GM19468 (cell line): Measurements from ENCODE around the gene CNKSR3.

Source experiments
- ATAC-seq: cut with Tn5 transposase; IDR thresholded peaks from one replicate; pipeline ENCODE4 v1.9.1; 2021; ENCODE audit warnings: mild to moderate bottlenecking, moderate library complexity, moderate number of reproducible peaks; ENCODE audit not compliant: unreplicated experiment; ENCODE audit errors: extremely low read depth

CNKSR3 gene

GRCh38 chr6:154482858-154483257 lies 27.6 kb downstream of the CNKSR3 start:
- no peak for ATAC-seq

GRCh38 chr6:154481521-154482013 lies 28.9 kb downstream of the CNKSR3 start:
- no peak for ATAC-seq

GRCh38 chr6:154479771-154480639 lies 30.5 kb downstream of the CNKSR3 start:
- no peak for ATAC-seq

GRCh38 chr6:154479351-154479769 lies 31.1 kb downstream of the CNKSR3 start:
- no peak for ATAC-seq

- no peak for ATAC-seq
Measured at GRCh38 chr6:154478701-154479060, 31.8 kb downstream of the CNKSR3 start.

GRCh38 chr6:154478021-154478700 lies 32.3 kb downstream of the CNKSR3 start:
- ATAC-seq, result no peak

- no peak for ATAC-seq
Measured at GRCh38 chr6:154476494-154476893, 34.0 kb downstream of the CNKSR3 start.

- no peak for ATAC-seq
Measured at GRCh38 chr6:154474648-154475428, 35.6 kb downstream of the CNKSR3 start.

- no peak for ATAC-seq
Measured at GRCh38 chr6:154473324-154473723, 37.2 kb downstream of the CNKSR3 start.

- ATAC-seq, result no peak
Measured at GRCh38 chr6:154471609-154472362, 38.7 kb downstream of the CNKSR3 start.

GRCh38 chr6:154469306-154469935 lies 41.1 kb downstream of the CNKSR3 start:
- no peak for ATAC-seq

- ATAC-seq, result no peak
Measured at GRCh38 chr6:154468760-154469159, 41.7 kb downstream of the CNKSR3 start.

GRCh38 chr6:154466971-154467679 lies 43.4 kb downstream of the CNKSR3 start:
- ATAC-seq, result no peak

- ATAC-seq, result no peak
Measured at GRCh38 chr6:154466139-154466538, 44.3 kb downstream of the CNKSR3 start.

- no peak for ATAC-seq
Measured at GRCh38 chr6:154463573-154464419, 46.7 kb downstream of the CNKSR3 start.

- no peak for ATAC-seq
Measured at GRCh38 chr6:154462425-154462824, 48.1 kb downstream of the CNKSR3 start.

GRCh38 chr6:154461348-154461747 lies 49.1 kb downstream of the CNKSR3 start:
- ATAC-seq, result no peak
